Endothelial cell of umbilical vein (primary cell): ENCODE data around the gene TPM4. TPM values are rescaled to one million over a fixed set of nuclear protein-coding genes. Genes with fewer than 3 reads are reported as not detected.

Experiments
- BruUV-seq: library from RNA; stranded (reverse); fragments of 400-500 nt; replicated peaks from 2 replicates; lab custom pipeline; 2021; lab: Mats Ljungman, UMichigan
- CTCF ChIA-PET: fragments of 300-600, 350-600 bp; sonication (Branson Sonifier 250); formaldehyde crosslinking; loops from one replicate; lab custom pipeline; 2021; ENCODE audit warnings: antibody characterized with exemption, inconsistent platforms; lab: Charles Lee
- POLR2A ChIA-PET: fragments of 300-600, 350-600 bp; sonication (Branson Sonifier 250); formaldehyde crosslinking; loops from one replicate; lab custom pipeline; 2021; ENCODE audit warnings: antibody characterized with exemption, inconsistent platforms; lab: Charles Lee
- DNase-seq: peaks from one replicate; pipeline ENCODE4 v3.0.0-alpha.2; 2011; ENCODE audit warnings: low read depth, low spot score
- FAIRE-seq: peaks from 2 replicates; lab custom pipeline; 2011; peaks lifted over from hg19 to GRCh38; lab: Jason Lieb, UNC
- H2AFZ ChIP-seq: 2 replicates; pipeline ENCODE4 v1.6.0; 2012; ENCODE audit warnings: low read depth, low read length, control low read depth, inconsistent platforms
- H3K27ac ChIP-seq: 2 replicates; pipeline ENCODE4 v1.5.1; 2011; ENCODE audit warnings: low read depth, mild to moderate bottlenecking, control low read depth, low read length, moderate library complexity; ENCODE audit not compliant: insufficient read depth
- H3K27me3 ChIP-seq, 2 experiments: 2 replicates each; pipeline versions ENCODE4 v1.6.0 to v1.6.1; 2011; ENCODE audit warnings: low read length in 2 of 2, mixed read lengths in 1 of 2; ENCODE audit not compliant: control insufficient read depth in 2 of 2, insufficient read depth in 2 of 2
- H3K36me3 ChIP-seq, 2 experiments: 2 replicates in 1 of 2; 3 replicates in 1 of 2; pipeline ENCODE4 v1.5.1; 2011; ENCODE audit warnings: low read length in 2 of 2, mild to moderate bottlenecking in 1 of 2, moderate library complexity in 1 of 2; ENCODE audit not compliant: control insufficient read depth in 2 of 2, insufficient read depth in 2 of 2; ENCODE audit errors: extremely low read depth in 1 of 2
- H3K4me1 ChIP-seq: 3 replicates; pipeline ENCODE4 v1.5.1; 2011; ENCODE audit warnings: mild to moderate bottlenecking, low read length; ENCODE audit not compliant: control insufficient read depth, insufficient read depth; ENCODE audit errors: extremely low read depth
- H3K4me2 ChIP-seq: 2 replicates; pipeline ENCODE4 v1.6.1; 2011; ENCODE audit warnings: low read length, control low read depth, mixed read lengths; ENCODE audit not compliant: insufficient read depth
- H3K4me3 ChIP-seq, 3 experiments: fragments of 200-600 bp in 1 of 3; sonication (generic), shearing (Covaris generic) in 1 of 3; replicated peaks in 1 of 3; 2 replicates each; pipeline ENCODE4 v1.5.1; 2011 to 2016; ENCODE audit warnings: control low read depth in 3 of 3, low read length in 3 of 3, mild to moderate bottlenecking in 2 of 3, inconsistent platforms in 1 of 3, low read depth in 1 of 3, moderate library complexity in 1 of 3; ENCODE audit not compliant: insufficient read depth in 1 of 3
- H3K79me2 ChIP-seq: 2 replicates; pipeline ENCODE4 v1.6.0; 2012; ENCODE audit warnings: low read length, inconsistent platforms; ENCODE audit not compliant: control insufficient read depth, insufficient read depth
- H3K9ac ChIP-seq: replicated peaks from 2 replicates; pipeline ENCODE3; 2011; ENCODE audit warnings: low read length, control low read depth; ENCODE audit not compliant: insufficient read depth; ENCODE audit errors: extremely low read depth
- H3K9me1 ChIP-seq: replicated peaks from 3 replicates; pipeline ENCODE4 v1.6.0; 2011; ENCODE audit warnings: mild to moderate bottlenecking, low read length; ENCODE audit not compliant: control insufficient read depth, insufficient read depth; ENCODE audit errors: extremely low read depth
- H3K9me3 ChIP-seq: replicated peaks from 2 replicates; pipeline ENCODE4 v1.5.1; 2012; ENCODE audit warnings: low read length, inconsistent platforms; ENCODE audit not compliant: control insufficient read depth, insufficient read depth
- H4K20me1 ChIP-seq: replicated peaks from 2 replicates; pipeline ENCODE3; 2011; ENCODE audit warnings: mild to moderate bottlenecking, low read length; ENCODE audit not compliant: control insufficient read depth, insufficient read depth; ENCODE audit errors: extremely low read depth
- CTCF ChIP-seq, 2 donors: IDR thresholded peaks; 1 replicate in 1 of 2; 2 replicates in 1 of 2; pipeline ENCODE4 v1.5.1; 2011; ENCODE audit warnings: low read length in 2 of 2, mild to moderate bottlenecking in 2 of 2, moderate library complexity in 2 of 2, control low read depth in 1 of 2, inconsistent platforms in 1 of 2, low read depth in 1 of 2; ENCODE audit not compliant: insufficient read depth in 1 of 2; ENCODE audit errors: extremely low read depth in 1 of 2
- EZH2 ChIP-seq: IDR thresholded peaks from 2 replicates; pipeline ENCODE4 v1.6.1; 2012; ENCODE audit warnings: borderline replicate concordance, low read depth, mild to moderate bottlenecking, moderate library complexity, low read length, inconsistent platforms; ENCODE audit not compliant: severe bottlenecking
- FOS ChIP-seq: IDR thresholded peaks from 2 replicates; pipeline ENCODE4 v1.6.1; 2011; ENCODE audit warnings: mild to moderate bottlenecking, low read length, moderate library complexity, borderline replicate concordance; ENCODE audit not compliant: insufficient read depth
- GATA2 ChIP-seq: IDR thresholded peaks from 2 replicates; pipeline ENCODE4 v1.7.0; 2011; ENCODE audit warnings: low read depth, mild to moderate bottlenecking, moderate library complexity, mixed read lengths, low read length; ENCODE audit not compliant: insufficient read length, insufficient read depth
- JUN ChIP-seq: IDR thresholded peaks from 2 replicates; pipeline ENCODE4 v1.6.1; 2011; ENCODE audit warnings: borderline replicate concordance, low read depth; ENCODE audit not compliant: insufficient read length, insufficient read depth
- MAX ChIP-seq: IDR thresholded peaks from 2 replicates; pipeline ENCODE4 v1.6.1; 2011; ENCODE audit not compliant: insufficient read depth, insufficient read length
- MYC ChIP-seq: IDR thresholded peaks from one replicate; pipeline ENCODE4 v1.6.1; 2011; ENCODE audit warnings: mild to moderate bottlenecking, low read depth, low read length
- POLR2A ChIP-seq: IDR thresholded peaks from 2 replicates; pipeline ENCODE4 v1.6.1; 2012; ENCODE audit warnings: low read depth, mild to moderate bottlenecking, control low read depth, low read length
- POLR2AphosphoS5 ChIP-seq: IDR thresholded peaks from 2 replicates; pipeline ENCODE4 v1.6.1; 2012; ENCODE audit warnings: low read depth, mild to moderate bottlenecking, control low read depth, low read length, moderate library complexity; ENCODE audit not compliant: insufficient read depth
- dilution Hi-C: fragments of 300-500 bp; cut with MboI; formaldehyde crosslinking; loops from one replicate; pipeline ENCODE4 v1.15.0; 2019; ENCODE audit warnings: low sequenced_read_pairs; ENCODE audit not compliant: extremely low pct_ligation_motif_present
- intact Hi-C: fragments of 100-400 bp; cut with micrococcal nuclease; formaldehyde crosslinking; loops from one replicate; pipeline ENCODE4 v1.10.0; 2022
- polyA plus RNA-seq, 4 experiments: library from polyadenylated mRNA; depleted of rRNA in 3 of 4; stranded (reverse) in 3 of 4; unstranded in 1 of 4; fragments of >200 nt; gene quantifications; 2 replicates each; pipeline versions ENCODE4 v1.2.1 to v1.2.3, GENCODE V29; 2011 to 2012; ENCODE audit warnings: missing spikeins in 1 of 4
- total RNA-seq: library from RNA; stranded (reverse); gene quantifications from 2 replicates; pipeline ENCODE4 v1.2.3, GENCODE V29; 2021

The TPM4 gene
- total and polyA plus RNA-seq, 2 donors (not counting 3 experiments of a cell fraction or from before 2014, with no cell fraction given), result 430 to 924 TPM

GRCh38 chr19:16131648-16132047, 55.4 kb downstream of the TPM4 start:
- Histone ChIP-seq H4K20me1 (no peaks in the 10 kb centered on the region), H3K27ac (no peak overlapping the region), H2AFZ (no peak overlapping the region), H3K9me3 (no peaks in the 10 kb centered on the region), H3K27me3 (no peaks in the 10 kb centered on the region), H3K9ac (no peak overlapping the region), H3K4me3 (no peak overlapping the region), H3K36me3 (peaks cover 11 to 37% of the 10 kb centered on the region in 2 experiments), H3K79me2 (no peaks in the 10 kb centered on the region), H3K9me1 (no peaks in the 10 kb centered on the region), H3K4me1 (no peaks in the 10 kb centered on the region), H3K4me2 (no peak overlapping the region)
- POLR2A ChIA-PET, result no interaction called here
- BruUV-seq, result no TSS peak
- dilution Hi-C loops, result no loop called here
- CTCF ChIA-PET, result no interaction called here
- intact Hi-C loops, result no loop called here
- FAIRE-seq (no peak), DNase-seq (no peak)
- TF ChIP-seq POLR2A (no peak), MYC (no peak), JUN (no peak), FOS (no peak), POLR2AphosphoS5 (no peak), CTCF (IDR thresholded peaks at IDR 0.05; ENCODE audit: extremely low read depth in 1 of 2, insufficient read depth in 1 of 2, low read depth in 1 of 2, low read length in 2 of 2) (no peak), MAX (no peak), GATA2 (no peak), EZH2 (no peak)
